GM21576 (cell line): Measurements from ENCODE around the gene CSF1.

ENCODE experiments used
- ATAC-seq: cut with Tn5 transposase; IDR thresholded peaks from one replicate; pipeline ENCODE4 v1.9.1; 2021; ENCODE audit warnings: mild to moderate bottlenecking, moderate library complexity; ENCODE audit not compliant: unreplicated experiment

The CSF1 gene

DNA sequence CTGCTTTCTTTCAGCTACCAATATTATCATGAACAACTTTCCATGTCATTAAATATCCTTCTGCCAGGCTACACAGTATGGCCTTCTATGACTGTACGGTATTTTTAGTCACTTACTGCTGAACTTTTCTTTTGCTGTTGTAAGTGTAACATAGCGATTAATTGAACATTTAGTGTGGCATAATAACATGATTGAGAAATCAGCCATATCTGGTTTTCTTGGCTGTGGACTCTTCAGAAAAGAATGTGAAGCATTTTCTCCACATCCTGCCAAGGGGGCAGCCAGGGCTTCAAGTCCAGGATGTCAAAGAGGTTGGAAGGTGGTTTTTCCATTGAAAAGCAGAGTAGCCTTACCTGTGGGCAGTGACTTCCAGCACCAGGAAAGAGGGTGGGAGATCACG lies 65.1 kb downstream of the CSF1 start:
- ATAC-seq: no peak

- no peak for ATAC-seq
Observed at GRCh38 chr1:109976762-109977161, 66.1 kb downstream of the CSF1 start.

GRCh38 chr1:109977225-109977624 lies 66.6 kb downstream of the CSF1 start:
- no peak for ATAC-seq

DNA sequence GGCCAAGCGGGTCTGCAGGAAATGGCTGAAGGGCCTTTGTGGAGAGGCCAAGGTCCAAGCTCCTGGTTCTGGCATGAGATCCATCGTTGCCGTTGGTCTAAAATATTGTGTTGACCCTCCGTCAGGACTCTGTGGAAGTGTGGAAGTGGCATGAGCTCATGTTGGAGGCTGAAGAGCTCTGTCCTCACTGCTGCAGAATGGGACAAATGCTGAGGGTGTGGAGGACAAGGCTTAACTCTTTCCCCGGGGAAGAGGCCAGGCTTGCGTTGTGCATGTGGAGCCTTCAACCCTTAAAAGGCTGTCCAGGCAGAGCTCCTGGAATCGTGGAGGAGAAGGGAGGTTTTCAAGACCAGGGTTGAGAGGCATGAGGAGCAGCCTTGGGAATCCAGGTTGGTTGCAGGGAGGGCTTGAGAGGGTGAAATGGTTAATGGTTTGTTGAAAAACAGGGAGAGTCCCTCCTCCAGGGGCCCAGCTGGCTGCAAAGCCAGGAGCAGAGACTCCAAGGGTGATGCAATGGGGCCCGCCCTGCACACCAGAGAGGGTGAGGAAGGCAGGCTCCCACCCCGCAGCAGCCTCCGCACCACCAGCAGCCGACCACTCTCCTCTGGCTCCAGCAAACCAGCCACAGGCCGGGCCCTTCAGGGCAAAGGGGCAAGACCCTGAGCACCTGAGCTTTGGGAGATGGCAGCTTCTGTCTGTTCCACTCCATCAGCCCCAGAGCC lies 67.2 kb downstream of the CSF1 start:
- no peak for ATAC-seq

- no peak for ATAC-seq
Observed at GRCh38 chr1:109978761-109979488, 68.3 kb downstream of the CSF1 start.

- no peak for ATAC-seq
Observed at GRCh38 chr1:109979489-109980091, 68.9 kb downstream of the CSF1 start.
